ENCODE results near the gene MED29.

The MED29 gene

GRCh38 chr19:39411081-39411831 lies 20.1 kb downstream of the MED29 start:
- DNase-seq (ENCODE audit: low read depth in 3 of 3): no peak

- peak; percentile 80 to 87 (median 83) for DNase-seq (ENCODE audit: low read depth in 3 of 3)
Observed at GRCh38 chr19:39411832-39412099, 20.6 kb downstream of the MED29 start.

GRCh38 chr19:39412100-39412866 lies 21.1 kb downstream of the MED29 start, which contains the start of gene PLEKHG2:
PLEKHG2 (plus strand) TSS chr19:39412669; CDS start chr19:39414087, 1,418 bp downstream.
- peak; percentile 92 to 99 (median 97) for DNase-seq (ENCODE audit: low read depth in 3 of 3)

- DNase-seq (ENCODE audit: low read depth in 3 of 3): no peak
Observed at GRCh38 chr19:39412867-39413271, 21.7 kb downstream of the MED29 start.

- no peak for DNase-seq (ENCODE audit: low read depth in 3 of 3)
Observed at GRCh38 chr19:39413272-39413910, 22.2 kb downstream of the MED29 start.

GRCh38 chr19:39413911-39414608 lies 22.9 kb downstream of the MED29 start:
- DNase-seq (ENCODE audit: low read depth in 3 of 3): no peak

- no peak for DNase-seq (ENCODE audit: low read depth in 3 of 3)
Observed at GRCh38 chr19:39415111-39416046, 24.2 kb downstream of the MED29 start.

GRCh38 chr19:39416152-39417120 lies 25.3 kb downstream of the MED29 start:
- DNase-seq (ENCODE audit: low read depth in 3 of 3): no peak

- no peak for DNase-seq (ENCODE audit: low read depth in 3 of 3)
Observed at GRCh38 chr19:39417463-39418181, 26.4 kb downstream of the MED29 start.

GRCh38 chr19:39419003-39419402 lies 27.8 kb downstream of the MED29 start:
- no peak for DNase-seq (ENCODE audit: low read depth in 3 of 3)

GRCh38 chr19:39420769-39421168 lies 29.6 kb downstream of the MED29 start:
- DNase-seq (ENCODE audit: low read depth in 3 of 3): no peak

GRCh38 chr19:39422020-39422419 lies 30.8 kb downstream of the MED29 start:
- no peak for DNase-seq (ENCODE audit: low read depth in 3 of 3)

- DNase-seq (ENCODE audit: low read depth in 3 of 3): no peak
Observed at GRCh38 chr19:39423258-39424086, 32.3 kb downstream of the MED29 start.

GRCh38 chr19:39424934-39425333 lies 33.8 kb downstream of the MED29 start:
- DNase-seq (ENCODE audit: low read depth in 3 of 3): no peak

- no peak for DNase-seq (ENCODE audit: low read depth in 3 of 3)
Observed at GRCh38 chr19:39425744-39426143, 34.6 kb downstream of the MED29 start.

- no peak for DNase-seq (ENCODE audit: low read depth in 3 of 3)
Observed at GRCh38 chr19:39426170-39426569, 35.0 kb downstream of the MED29 start.

GRCh38 chr19:39427707-39428106 lies 36.5 kb downstream of the MED29 start:
- DNase-seq (ENCODE audit: low read depth in 3 of 3): no peak

All from stimulated activated CD4-positive, alpha-beta T cell treated with anti-CD3 and anti-CD28 coated beads, TNF-alpha, amount 100 ng/mL, for 4 hours (primary cell).